KG1 (cell line): Measurements from ENCODE around the gene SULF2.
A peak's percentile ranks its signal among the peaks of the same experiment; 100 is the strongest.

Source experiments
- DNase-seq: peaks from one replicate; lab custom pipeline; 2025; lab: John Stamatoyannopoulos, UW

Gene SULF2

DNA sequence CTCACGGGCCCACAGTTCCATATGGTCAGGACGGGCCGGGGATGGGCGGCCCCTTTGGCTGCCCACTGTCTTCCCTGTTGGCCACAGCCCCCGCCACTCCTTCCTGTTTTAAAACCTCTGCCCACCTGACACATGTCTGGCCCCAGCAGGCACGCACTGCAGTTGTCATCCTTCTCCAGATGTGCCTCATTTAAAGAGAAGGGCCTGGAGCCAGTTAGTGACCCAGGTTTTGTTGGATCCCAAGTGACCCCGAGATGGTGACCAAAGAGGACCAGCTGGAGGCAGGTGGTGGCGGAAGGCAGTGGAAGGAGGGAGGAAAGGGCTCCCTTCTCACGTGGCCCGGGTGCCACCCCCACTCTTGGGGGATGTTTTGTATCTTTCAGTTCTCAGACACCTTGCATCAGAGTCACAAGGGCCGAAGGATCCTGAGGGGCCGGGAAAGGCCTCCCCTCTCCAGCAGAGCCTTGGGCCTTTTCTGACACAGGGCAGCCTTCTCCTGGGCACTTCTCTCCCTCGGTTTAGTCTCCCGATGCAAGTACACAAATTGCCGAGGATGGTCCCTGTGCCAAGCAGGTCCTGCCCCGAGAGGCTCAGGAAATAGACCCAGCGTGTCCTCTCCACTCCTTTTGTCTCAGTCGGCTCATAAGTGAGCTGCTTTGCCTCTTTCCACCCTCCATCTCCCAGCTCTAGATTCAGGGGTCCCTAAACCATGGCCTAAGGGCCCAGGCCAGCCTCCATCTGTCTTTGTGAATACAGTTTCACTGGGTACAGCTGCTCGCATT lies 117.6 kb downstream of the SULF2 start:
- DNase-seq, result no peak

DNA sequence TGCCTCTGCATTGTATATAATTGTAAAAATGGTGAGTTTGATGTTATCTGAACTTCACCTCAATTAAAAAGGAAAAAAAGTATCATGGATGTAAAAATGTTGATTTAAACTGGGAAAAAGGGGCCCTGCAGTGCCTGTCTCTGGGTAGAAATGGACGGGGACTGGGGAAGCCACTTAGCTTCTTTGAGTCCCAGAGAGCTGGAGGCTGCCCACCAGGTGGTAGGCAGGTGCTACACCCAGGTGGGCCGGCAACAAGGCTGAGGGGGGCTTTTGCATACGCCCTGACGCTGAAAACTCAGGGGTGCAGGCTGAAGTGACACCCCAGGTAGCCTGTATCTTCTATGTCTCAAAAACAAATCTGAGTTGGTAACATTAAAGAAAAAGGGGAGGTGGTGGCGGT lies 118.2 kb downstream of the SULF2 start:
- DNase-seq, result no peak

DNA sequence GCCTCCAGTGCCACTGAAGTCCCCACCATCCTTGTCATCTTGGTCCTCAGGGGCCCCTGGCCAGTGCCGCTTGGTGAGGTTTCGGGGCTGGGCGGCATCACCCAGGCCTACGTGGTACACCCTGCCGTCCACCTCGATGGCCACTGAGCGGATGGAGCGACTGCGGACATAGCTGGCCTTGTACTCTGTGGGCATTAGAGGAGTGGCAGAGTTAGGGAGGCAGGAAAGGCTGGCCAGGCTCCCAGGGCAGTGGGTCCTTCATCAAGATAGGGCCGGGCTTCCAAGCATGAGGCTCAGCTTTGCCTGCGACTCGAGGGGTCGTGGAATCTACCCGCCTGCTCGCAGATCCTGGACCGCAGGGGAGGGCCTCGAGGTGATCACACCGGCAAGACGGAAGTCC lies 119.0 kb downstream of the SULF2 start:
- DNase-seq, result no peak

DNA sequence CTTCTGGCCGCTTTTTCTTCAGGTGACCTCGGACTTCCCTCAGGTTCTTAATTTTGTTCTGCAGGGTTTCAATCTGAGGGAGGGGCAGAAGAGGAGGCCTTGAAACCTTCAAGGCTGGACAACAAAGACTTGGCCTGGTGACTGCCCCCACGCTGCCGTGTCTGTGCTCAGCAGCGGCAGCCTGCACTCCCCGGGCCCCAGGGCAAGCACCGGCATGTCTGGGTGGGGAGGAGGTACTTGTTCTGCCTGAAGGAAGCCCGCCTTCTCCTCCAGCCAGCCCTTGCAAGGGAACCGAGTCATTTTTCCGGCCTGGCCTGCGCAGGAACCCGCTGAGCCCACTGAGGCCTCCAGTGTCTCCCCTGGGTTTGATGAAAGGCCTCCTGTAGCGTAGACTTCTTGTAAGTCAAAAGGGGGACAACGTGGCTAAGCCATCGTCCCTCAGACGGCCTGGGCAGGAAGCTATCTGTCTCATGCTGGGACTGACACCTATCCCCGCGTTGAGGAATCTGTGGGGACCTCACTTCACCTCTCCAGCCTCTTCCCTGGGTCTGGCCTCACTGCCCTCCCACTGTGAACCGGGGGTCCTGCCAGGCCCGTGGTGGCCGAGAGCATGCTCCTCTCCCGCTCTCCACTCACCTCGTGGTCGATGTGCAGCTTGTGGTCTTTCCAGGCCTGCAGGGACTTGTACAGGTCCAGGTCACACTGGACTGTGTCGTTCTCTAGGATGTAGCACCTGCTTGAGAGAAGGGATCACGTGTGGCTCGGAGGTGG lies 119.9 kb downstream of the SULF2 start:
- no peak for DNase-seq

DNA sequence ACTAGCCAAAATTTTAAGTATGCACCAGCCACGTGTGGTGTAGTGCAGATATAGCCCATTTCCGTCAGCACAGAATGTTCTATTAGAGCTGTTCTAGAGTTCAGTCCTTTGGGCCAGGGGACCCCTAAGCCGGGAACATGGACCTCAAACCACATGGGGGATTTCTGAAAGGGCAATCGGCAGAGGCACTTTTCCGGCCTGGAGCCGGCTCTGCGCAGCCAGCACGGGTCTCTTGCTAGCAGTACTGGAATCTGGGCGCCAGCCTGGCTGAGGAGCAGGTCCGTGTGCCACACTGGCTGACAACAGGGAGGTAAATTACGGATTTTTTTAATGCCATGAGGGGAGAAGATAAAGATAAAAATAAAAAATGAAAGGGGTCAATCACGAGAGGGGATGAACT lies 120.5 kb downstream of the SULF2 start:
- DNase-seq, result no peak

DNA sequence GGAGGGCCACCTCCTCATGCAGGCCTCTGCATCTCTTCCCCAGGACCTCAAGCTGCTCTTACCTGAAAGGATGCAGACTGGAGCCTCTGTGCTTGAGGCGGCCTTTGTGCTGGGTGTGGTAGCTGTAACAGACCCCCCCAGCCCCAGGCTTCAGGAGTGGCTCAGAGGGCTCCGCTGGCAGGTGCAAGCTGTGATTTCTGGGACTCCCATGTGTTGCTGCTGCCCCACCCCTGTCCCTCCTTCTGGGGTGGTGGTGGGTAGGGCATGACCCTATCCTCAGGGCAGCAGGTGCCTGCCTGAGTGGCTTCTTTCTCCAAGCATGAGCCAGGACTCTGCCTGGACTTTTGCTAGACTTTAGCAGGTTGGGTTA lies 121.2 kb downstream of the SULF2 start:
- no peak for DNase-seq

DNA sequence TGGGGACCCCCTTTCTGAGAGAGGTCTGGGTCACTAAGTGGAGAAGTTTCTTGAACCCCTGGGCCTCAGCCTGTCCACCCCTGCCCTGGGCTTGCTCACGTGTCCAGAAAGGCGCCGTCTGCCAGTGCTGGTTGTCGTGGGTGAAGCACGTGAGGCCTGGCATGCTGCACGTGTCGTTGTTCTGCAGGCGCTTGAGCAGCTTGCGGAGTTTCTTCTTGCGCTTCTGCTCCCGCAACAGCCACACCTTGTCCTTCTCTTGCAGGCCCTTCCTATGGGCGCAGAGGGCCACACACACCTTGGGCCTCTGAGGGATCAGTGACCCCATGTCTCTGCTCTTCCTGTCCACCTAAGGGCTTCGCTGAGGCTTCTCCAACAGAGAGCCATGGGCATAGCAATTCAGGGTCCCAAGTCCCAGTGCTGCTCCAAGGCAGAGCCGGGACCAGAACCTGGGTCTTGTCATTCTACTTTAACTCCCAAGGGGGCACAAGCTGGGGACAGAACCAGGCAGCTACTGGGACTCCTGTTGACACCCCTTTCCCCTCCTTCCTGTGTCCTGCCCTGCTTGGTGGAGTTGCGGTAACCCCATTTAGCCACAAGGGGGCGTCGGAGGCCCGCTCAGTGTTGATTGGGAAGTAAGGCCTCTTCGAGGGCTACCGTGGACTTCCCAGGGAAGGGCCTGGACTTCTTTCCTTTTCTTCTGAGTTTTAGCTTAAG lies 121.8 kb downstream of the SULF2 start:
- DNase-seq, result peak; percentile 70

DNA sequence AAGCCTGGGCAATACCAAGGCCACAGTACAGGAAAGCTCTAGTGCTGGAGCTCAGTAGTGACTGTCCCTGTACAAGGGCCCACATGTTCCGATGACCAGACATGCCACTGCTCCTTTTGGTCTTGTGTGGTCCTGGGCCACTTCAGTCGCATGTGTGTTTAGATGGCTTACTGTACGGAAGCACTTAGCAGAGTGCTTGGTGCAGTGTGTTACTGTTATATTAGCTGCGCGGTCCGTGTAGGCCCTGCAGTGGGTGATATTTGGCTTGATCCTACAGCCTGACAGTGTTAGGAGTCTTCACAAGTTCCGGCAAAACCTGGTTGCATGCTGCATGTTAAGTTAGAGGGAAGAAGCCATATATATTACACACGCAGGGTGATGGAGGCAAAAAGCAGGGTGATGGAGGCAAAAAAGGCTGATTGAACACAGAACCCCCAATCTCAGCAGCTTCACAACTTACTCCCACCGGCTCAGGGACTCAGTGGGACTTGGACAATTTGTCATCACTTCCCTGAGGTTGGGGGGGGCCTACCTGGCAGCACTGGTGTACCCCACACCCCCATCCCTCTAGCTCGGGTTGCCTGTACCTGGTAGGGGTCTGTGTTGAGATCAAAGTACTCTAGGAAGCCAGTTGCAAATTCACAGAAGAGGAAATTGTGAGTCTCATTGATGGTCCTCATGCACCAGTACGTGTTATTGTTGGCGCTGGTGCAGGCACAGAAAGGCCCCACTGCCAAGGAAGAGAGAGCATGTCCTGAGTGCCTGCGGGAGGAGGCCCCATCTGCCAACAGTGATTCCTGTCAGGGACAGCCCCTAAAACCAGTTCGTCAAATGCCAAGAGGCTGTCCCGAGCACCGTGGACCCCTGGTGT lies 122.6 kb downstream of the SULF2 start:
- DNase-seq, result no peak

DNA sequence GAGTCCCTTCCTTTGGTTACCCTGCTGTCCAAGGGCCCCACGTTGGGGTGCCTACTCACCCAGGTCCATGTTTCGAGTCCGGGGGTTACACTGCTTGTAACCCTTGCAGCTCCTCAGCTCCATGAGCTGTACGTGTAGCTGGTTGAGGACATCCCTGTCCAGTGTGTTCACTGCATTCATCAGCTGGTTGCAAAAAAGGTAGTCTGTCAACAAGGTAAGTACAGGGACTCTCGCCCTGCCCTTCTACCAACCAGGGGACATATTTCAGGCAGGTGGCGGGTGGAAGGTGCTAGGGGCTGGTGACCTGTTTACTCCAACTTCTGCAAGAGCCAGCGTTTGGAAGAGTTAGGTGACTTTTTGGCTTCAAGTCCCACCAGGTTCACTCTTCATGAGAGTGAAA lies 123.6 kb downstream of the SULF2 start:
- no peak for DNase-seq

DNA sequence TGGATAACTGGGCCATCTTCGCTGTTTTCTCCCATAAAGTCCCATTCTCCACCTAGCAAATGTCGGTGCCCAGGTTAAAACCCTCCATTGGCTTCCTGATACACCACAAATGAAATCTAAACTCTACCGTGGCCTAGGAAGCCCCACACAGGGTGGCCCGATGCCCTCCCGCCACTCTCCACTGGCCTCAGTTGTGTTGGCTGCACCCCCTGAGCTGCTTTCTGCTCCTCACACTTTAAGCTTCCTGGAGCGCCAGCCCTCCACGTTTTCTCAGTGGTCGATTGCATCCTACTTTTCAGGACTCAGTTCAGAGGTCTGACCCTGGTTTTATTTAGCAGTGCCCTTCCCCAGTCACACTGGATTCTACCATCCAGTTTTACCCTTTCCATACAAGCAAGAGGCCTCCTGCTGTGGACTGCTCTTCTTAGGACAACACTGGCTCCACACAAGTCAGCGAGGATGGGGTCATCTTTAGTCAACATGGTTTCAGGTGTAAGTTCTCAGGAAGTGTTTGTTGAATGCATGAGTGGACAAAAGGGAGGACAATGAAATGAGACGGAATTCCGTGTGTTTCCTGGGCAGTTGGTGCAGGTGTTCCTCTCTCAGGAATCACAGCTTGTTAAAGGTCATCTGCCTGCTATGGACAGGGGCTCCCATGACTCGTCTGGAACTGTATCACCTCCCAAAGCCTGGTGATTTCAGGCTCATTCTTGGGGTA lies 124.1 kb downstream of the SULF2 start:
- no peak for DNase-seq

DNA sequence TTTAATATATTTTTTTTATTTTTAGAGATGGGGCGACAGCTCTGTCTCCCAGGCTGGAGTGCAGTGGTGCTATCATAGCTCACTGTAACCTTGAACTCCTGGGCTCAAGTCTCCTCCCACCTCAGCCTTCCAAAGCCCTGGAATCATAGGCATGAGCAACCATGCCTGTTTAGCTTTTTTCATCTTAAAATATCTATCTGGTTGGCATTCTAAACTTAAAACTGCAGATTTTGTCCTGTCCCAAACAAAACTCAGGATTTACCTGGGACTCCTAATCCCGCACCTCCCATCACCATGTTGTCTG lies 124.7 kb downstream of the SULF2 start:
- DNase-seq, result no peak

DNA sequence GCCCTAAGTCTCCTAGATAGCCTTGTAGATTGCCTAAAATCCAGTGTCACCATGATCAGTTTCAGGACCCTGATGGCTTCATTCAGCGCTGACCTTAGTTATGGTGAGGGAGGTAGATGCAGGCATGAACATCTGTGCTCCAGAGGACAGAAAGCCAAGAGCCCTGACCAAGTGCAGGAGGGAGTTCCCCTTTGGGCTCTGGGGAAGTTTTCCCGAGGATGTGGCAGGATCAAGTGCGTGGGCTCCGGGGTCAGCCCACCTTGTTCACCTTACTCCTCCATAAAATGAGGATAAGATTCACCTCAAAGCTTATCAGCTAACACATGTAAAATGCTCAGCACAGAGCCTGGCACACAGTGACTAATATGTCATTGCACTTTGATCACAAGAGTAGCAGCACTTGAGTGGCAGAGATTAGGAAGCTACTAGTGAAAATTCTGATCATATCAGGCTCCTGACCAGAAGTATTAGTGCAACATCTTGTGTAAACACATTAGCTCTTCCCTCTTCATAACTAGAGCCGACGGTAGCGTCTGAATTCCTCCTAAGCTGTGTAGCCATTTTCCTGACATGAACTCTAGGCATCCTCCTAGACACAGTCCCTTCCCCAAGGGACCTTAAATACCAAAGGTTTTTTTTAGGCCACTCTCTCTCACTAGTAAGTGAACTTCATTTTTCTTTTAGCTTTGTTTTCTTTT lies 125.2 kb downstream of the SULF2 start:
- no peak for DNase-seq

DNA sequence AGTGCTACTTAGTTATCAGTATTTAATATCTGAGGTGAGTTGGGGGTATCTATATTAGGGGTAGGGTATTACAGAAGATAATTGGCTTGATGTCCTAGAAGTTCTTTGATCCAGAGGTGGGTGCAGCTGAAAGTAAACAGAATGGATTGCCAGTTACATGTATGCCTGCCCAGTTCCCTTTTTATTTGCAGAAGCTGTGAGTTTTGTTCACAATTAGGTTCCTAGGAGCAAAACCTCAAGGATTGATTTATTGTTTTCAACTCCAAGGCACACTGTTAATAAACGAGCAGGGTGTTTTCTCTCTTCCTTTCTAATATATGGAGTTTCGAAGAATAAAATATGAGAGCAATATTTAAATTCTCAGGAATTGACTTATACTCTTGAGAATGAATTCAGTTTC lies 129.0 kb downstream of the SULF2 start:
- peak; percentile 38 for DNase-seq

DNA sequence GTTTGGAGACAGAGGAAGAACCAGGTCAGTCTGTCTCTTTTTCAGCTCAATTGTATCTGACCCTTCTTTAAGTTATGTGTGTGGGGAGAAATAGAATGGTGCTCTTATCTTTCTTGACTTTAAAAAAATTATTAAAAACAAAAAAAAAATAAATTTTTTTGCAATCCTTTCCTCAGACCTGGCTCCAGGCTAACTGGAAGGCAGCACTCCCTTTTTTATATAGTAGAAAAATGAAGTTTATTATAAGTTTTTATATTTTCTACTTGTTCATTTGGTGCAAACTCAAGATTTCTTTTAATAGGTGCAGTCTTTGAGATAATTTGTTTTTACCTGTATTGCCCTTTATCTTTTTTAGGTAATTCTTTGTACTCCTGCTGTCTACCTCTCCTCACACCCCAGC lies 129.6 kb downstream of the SULF2 start:
- DNase-seq, result no peak

DNA sequence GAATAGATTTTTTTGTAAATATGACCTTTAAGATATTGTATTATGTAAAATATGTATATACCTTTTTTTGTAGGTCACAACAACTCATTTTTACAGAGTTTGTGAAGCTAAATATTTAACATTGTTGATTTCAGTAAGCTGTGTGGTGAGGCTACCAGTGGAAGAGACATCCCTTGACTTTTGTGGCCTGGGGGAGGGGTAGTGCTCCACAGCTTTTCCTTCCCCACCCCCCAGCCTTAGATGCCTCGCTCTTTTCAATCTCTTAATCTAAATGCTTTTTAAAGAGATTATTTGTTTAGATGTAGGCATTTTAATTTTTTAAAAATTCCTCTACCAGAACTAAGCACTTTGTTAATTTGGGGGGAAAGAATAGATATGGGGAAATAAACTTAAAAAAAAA lies 130.9 kb downstream of the SULF2 start:
- no peak for DNase-seq

DNA sequence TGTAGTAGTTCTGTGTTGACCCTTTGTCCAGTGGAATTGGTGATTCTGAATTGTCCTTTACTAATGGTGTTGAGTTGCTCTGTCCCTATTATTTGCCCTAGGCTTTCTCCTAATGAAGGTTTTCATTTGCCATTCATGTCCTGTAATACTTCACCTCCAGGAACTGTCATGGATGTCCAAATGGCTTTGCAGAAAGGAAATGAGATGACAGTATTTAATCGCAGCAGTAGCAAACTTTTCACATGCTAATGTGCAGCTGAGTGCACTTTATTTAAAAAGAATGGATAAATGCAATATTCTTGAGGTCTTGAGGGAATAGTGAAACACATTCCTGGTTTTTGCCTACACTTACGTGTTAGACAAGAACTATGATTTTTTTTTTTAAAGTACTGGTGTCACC lies 131.4 kb downstream of the SULF2 start:
- no peak for DNase-seq

DNA sequence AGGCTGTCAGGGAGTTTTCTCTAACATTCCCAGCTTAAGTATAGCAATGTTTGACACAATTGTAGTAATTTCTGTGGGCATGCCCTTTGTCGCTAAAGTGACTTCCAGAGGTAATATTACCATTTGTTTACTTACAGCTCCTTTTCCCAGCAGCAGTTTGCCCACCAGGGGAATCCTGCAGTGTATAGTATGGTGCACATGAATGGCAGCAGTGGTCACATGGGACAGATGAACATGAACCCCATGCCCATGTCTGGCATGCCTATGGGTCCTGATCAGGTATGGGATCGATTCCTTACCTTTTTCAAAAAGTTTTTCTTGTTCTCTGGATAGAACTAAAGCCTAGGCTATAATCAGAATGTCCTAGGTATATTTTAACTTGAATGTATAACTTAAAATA lies 132.5 kb downstream of the SULF2 start:
- no peak for DNase-seq

DNA sequence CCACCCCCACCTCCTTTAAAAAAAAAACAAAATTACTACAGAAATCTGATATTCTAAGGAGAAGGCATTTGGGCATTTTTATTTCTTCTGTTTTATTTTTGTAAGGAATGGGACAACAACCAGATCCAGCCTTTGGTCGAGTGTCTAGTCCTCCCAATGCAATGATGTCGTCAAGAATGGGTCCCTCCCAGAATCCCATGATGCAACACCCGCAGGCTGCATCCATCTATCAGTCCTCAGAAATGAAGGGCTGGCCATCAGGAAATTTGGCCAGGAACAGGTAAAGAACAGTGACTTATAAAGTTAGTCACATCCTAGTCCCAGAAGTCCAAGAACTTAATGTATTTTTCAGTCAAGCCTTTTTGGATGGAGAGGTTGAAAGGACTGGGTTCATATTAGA lies 133.0 kb downstream of the SULF2 start:
- no peak for DNase-seq

DNA sequence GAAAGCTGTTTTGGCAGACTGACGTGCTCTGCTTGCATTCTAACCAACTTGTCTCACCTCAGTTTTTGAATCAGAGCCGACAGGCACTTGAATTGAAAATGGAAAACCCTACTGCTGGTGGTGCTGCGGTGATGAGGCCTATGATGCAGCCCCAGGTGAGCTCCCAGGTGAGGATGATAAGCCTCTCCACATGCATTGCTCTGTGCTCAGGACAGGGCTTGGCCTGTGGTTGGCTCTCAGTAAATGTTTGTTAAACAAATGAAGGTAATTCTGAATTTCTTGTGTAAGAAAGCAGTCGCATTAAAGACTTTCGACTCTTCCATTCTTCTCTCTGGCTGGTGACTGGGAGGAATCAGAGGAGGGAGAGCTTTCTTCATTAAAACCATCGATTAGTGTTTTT lies 136.3 kb downstream of the SULF2 start:
- DNase-seq, result no peak

DNA sequence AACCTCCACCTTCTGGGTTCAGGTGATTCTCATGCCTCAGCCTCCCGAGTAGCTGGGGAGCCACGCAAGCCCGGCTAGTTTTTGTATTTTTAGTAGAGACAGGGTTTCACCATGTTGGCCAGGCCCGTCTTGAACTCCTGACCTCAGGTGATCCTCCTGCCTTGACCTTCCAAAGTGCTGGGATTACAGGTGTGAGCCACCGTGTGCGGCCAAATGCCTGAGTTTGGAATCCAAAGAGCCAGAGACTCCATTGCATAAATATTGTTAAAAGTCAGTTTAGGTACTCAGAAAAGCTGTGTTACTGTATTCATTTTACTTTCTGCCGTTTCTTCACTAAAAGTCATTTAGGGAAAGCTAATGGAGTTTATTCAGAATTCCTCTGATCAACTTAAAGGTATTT lies 137.3 kb downstream of the SULF2 start:
- no peak for DNase-seq

DNA sequence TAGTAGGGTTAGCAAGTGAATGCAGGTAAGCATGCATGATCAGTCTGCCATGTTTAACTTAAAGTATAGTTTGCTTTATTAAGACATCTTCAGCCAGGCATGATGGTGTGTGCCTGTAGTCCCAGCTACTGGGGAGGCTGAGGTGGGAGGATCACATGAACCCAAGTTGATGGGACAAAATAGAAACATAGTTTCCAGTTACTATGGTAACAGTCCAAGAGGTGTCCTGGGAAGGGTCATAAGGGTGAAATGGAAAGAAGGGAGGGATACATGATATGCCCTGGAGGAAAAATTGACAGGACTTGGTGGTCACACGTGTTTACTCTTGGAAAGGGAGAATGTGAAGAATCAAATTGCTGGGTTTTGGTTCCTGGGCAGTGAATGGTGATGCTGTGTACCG lies 139.6 kb downstream of the SULF2 start:
- no peak for DNase-seq
